ENCODE data around the gene OR4D10. TPM values are rescaled to one million over a fixed set of nuclear protein-coding genes. Genes with fewer than 3 reads are reported as not detected.

OR4D10 gene
- total RNA-seq, 1 donor from 2014 or later = not detected

DNA sequence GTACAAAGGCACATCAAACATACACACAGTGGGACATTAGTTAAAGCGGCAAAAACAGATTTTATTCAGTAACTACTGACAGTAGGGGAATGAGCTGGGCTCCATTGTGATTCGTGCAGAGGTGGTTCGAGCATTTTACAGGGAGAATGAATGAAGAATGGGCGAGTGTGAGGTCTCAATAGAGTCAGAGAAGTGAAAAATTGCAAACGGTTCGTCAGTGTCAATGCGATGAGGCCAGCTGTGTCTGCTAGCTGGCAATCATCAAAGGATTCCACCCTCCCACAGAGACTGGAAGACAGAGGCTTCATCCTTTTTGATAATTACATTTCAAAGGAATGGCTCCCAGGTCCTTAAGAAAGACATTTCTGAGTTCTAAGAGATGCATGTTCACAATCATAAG lies 55.6 kb downstream of the OR4D10 start:
- no peak for DNase-seq (ENCODE audit: low spot score)

Other genes starting within 250 kb of the OR4D10 start
- not detected for gene OR5AN1, start 114.4 kb upstream of the OR4D10 start, total RNA-seq
- not detected for gene OR5A2, start 46.9 kb upstream of the OR4D10 start, total RNA-seq
- not detected for gene OR5A1, start 36.8 kb upstream of the OR4D10 start, total RNA-seq
- not detected for gene OR4D6, start 16.4 kb upstream of the OR4D10 start, total RNA-seq
- not detected for gene OR4D11, start 30.3 kb downstream of the OR4D10 start, total RNA-seq
- gene OR4D9, start 38.2 kb downstream of the OR4D10 start, total RNA-seq = not detected
- gene OSBP, start 142.5 kb downstream of the OR4D10 start, total RNA-seq = 73.1 TPM
- gene PATL1, start 195.7 kb downstream of the OR4D10 start, total RNA-seq = 38.1 TPM
- gene OR10V1, start 240.5 kb downstream of the OR4D10 start, total RNA-seq = not detected

Data from ureter (tissue), 1 donor.